ENCODE measurements around the gene ZC3H13.

DNA sequence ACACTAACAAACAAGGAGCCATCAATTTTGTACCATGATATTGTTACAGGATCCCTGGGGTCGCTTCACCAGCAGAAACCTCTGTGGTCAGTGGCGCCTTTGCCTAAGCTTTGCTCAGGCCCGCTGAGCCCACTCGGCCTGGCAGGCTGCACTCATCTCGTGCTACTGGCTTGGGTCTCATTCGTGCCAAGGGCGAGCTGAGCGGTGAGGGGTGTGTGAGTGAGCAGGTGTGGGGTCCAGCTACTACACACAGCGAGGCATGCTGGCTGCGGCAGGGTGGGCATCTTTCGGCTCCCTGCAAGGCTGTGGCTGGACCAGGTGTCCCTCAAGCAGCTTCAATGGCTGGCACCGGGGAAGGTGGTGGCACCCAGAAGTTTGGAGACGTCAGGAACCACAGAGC lies 33.2 kb upstream of the ZC3H13 start:
- TF ChIP-seq EZH2 (IDR thresholded peaks at IDR 0.05; ENCODE audit: insufficient read depth, poor library complexity, severe bottlenecking) (no peak), EZH2phosphoT487 (IDR thresholded peaks at IDR 0.05; ENCODE audit: insufficient read depth, low read depth) (no peak)

Data from GM23248 (cell line).